Activated CD4-positive, CD25-positive, alpha-beta regulatory T cell (primary cell): ENCODE data around the gene CC2D1B.

Source experiments
- DNase-seq, 4 experiments: peaks; one replicate each; lab custom pipeline; 2025; lab: John Stamatoyannopoulos, UW

CC2D1B gene

DNA sequence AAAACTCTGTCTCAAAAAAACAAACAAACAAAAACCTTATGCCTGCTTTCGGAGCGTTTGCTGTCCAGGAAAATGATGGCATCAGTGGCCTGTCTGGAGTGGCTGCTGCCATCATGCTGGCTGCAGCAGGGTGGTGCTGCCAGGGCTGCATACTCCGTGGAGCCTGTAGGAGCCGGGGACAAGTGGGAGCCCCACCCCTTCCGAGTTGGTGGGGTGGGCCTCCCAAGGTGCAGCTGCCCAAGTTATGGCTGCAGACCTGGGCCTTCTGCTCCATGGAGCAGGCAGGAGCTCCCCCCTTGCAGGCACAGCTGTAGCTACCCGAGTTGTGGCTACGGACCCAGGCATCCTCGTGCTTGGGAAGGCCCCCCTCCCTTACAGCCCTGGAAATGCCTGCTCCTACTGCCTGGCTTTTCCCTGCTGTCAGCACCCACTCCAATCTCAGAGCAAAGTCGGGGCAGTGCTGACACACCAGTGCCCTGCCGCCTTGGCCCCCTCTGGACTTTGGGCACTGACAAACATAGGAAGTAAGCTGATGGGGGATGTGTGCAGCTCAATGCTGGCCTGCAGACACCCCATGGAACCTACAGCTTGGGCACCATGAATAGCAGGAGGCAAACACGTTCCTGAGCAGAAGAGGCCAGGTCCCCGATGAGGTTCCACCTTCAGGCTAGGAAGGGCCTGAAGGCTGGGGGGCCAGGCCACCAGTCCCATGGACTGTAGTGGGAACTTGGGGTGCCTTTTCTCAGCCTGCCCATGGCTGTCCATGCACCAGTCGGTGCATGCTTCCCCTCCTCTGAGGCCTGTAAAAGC is 60.4 kb downstream of the CC2D1B start:
- no peak for DNase-seq
